HG02759 (cell line): ENCODE results near the gene RTN4.

Source experiments
- ATAC-seq: cut with Tn5 transposase; IDR thresholded peaks from one replicate; pipeline ENCODE4 v1.9.1; 2021; ENCODE audit warnings: mild to moderate bottlenecking, moderate library complexity; ENCODE audit not compliant: unreplicated experiment

RTN4 gene

DNA sequence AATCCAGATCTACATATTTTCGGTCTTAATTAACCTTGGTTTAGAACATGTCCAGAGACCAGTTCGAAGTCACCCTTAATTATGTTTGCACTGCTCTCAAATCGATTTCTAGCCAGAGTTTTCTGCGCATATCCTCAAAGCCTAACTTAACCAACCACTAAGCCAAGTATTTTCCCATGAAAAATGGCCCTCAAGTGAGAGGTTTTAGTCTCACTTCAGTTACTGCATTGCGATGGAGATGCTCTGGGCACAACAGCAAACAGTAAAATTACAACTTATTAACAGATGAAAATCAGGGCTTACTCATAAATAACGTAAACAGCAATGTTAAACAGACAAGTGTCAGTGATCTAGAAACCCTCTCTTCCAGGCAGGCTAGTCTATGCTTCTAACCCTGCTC, 4.5 kb downstream of the RTN4 start:
- ATAC-seq = no peak

DNA sequence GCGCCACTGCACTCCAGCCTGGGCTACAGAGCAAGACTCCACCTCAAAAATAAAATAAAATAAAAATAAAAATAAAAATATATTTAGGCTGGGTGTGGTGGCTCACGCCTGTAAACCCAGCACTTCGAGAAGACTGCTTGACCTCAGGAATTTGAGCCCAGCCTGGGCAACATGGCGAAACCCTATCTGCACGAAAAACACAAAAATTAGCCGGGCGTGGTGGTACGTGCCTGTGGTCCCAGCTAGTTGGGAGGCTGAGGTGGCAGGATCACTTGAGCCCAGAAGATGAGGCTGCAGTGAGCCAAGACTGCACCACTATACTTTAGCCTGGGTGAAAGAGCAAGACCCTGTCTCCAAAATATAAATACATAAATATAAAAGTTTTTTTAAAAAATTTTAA, 6.4 kb downstream of the RTN4 start:
- ATAC-seq = no peak

DNA sequence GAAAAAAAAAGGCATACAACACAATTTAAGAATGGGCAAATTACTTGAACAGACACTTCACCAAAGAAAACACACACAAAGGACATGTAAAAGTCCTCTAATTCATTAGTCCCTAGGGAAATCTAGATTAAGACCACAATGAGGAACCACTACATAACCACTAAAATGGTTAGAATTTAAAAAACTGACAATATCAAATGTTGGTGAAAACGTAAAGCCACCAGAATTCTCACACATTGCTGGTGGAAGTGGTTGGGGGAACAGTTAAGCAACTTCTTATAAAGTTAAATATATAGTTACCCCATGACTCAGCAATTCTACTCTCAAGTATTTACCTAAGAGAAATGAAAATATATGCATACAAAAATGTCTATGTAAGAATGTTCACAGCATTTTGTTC, 11.8 kb downstream of the RTN4 start:
- ATAC-seq = no peak

DNA sequence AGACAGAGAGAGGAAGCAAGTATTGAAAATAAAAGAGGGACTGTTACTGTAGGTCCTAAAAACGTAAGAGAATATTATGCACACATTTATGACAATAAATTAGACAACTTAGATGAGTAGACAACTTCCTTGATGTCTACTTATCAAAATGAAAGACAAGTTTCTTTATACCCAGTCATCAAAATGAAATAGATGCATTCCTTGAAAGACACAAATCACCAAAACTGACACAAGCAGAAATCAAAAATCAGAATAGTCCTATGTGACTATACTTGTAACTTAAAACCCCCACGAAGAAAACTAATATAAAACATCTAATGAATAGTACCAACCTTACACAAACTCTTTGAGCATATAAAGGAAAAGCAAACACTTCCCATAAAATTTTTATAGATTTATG, 14.5 kb downstream of the RTN4 start:
- no peak for ATAC-seq

DNA sequence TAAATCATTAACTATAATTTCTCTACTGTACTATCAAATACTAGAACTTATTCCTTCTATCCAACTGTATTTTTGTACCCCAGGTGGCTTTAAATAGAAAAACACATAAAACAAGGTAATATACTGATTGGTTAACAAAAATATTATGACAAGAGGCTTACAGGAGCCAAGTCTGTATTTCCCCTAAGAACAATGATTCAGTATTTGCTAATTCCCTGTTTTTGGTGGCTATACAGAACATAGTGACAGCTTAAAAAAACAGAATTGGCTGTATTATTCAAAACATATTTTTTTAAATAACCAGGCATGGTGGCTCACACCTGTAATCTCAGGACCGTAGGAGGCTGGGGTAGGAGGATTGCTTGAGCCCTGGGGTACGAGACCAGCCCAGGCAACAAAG, 16.3 kb downstream of the RTN4 start:
- no peak for ATAC-seq

DNA sequence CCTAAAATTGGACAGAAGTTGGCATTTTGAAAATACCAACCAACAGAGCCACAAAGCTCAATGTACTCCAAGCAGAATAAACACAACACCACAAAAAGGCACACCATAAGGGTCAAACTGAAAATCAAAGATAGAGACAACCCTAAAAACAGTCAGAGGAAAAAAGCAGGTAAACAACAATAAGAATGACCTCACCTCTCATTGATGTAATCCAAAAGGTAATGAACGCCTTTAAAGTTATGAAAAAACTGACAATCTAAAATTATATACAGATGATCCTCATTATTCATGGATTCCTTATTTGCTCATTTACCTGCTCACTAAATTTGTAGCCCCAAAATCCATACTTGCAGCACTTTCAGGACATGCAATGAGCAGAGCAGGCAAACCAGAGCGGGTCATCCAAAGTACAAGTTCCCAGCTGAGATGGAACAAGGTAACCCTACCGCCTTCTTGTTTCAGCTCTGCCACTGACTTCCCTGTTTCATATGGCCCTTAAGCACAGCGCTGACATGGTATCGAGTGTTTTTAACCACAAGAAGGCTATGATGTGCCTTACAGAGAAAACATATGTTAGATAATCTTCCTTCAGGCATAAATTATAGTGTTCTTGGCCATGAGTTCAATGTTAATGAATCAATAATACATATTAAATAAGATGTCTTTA, 17.0 kb downstream of the RTN4 start:
- ATAC-seq = peak; percentile 88

DNA sequence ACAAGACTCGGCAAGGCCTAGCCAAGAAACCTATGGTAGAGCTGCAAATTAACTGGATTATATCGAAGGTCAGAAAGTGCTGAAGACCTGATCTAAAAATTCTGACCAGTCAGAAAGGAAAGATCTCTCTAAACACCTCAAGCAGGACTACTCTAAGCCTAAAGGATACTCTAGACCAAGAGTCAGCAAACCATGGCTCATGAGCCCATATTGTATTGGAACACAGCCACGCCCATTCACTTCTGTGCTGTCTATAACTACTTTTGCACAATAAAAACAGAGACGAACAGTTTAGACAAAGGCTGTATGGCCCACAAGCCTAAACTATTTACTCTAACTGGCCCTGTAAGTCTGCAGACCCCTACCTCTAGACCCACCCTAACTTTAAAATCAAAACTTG, 18.7 kb downstream of the RTN4 start:
- ATAC-seq = no peak

DNA sequence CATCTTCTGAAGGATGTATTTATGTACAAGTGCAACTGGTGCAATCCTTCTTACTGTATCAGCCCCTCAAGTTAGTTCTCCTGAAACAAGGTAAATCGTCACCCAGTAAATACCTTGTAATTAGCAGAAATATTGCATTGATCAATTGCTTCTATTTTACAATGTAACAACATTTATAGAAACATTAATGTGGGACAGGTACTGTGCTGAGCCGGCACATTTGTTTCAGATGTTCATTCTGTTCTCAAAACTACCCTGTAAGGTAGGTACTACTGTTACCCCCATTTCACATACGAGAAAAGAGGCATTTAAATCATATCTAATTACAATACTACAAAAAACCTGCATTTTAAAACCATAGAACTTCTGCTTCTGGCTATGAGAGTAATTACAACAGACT, 19.5 kb downstream of the RTN4 start:
- ATAC-seq = no peak

DNA sequence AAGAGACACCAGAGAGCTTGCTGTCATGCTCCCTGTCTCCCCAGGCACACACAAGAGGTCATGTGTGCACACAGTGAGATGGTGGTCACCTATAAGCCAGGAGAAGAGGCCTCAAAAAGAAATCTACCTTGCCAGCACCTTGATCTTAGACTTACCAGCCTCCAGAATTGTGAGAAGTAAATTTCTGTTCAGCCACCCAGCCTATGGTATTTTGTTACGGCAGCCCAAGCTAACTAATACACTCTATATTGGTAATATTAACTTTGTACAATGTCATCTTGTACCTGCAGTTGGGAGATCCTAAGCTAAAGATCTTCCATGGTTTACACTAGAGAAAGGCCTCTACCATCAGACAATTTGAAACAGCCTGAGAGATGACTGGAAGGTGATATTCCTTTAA, 21.2 kb downstream of the RTN4 start:
- no peak for ATAC-seq

DNA sequence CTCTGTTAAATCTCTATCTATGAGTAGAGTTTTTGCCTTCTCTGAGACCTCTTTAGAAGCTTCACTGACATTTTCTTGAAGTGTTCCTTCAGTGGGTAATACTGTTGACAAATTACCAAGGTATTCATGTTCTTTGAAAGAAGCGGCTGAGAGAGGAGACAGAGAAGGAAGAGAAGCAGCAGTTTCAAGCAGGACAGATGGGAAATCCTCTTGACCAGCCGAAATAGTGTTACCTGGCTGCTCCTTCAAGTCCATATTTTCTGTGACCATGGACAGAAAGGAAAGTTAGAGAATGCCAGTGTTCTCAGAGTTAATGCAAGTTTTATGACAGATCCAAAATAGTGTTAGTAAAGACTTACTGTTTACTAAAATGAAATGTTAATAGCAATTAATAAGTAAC, 23.0 kb downstream of the RTN4 start:
- ATAC-seq = no peak

DNA sequence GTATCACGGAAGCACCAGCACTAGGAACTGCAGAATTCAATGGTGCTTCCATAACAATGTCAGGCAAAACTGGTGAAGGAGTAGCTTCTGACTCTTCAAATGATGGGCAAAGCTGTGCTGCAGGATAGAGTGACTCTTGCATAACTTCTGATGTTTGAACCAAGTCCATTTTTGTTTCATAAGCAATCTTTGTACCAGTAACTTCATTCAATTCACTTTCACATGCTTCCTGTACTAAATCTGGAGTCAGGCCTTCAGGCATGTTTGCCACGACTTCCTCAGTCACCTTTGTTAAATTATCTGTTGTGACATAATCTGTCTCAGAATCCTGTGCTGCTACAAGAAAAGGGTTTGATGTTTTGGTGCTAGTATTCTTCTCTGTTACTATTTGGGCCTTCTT, 24.0 kb downstream of the RTN4 start:
- ATAC-seq = no peak

DNA sequence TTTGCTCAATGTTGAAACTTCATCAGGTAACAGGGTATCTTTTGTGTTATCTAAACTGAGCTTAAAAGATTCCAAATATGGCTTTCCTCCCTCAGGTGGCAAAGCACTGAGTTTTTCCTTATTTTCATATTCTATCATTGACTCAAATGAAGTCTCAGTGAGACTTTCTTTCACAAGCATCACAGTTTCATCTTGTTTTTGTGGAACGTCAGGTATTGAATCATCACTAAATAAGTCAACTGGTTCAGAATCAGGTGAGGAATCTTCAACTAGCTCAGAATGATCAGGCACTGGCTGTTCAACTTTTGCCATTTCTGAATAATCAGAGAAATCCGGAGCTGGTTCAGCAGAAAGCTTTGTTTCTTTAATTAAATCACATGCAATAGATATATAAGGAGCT, 24.6 kb downstream of the RTN4 start:
- ATAC-seq = peak; percentile 27

DNA sequence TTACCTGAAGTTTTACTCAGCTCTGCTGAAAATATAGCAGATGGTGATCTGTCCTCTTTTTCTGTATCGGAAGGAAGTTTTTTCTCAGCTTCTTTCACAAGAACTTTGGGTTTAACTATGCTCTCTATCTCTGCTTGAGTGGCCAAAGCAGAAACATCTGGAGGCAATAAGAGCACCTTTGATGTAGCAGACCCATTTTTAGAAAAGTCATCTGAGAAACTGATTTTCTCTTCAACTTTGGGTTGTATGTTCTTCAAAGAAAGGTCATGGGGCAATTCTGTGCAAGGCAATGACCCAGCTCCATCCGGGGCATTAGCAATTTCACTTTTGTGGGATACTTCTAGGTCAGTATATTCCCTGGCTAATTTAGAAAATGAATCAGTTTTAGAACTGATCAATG, 25.2 kb downstream of the RTN4 start:
- ATAC-seq = peak; percentile 68

DNA sequence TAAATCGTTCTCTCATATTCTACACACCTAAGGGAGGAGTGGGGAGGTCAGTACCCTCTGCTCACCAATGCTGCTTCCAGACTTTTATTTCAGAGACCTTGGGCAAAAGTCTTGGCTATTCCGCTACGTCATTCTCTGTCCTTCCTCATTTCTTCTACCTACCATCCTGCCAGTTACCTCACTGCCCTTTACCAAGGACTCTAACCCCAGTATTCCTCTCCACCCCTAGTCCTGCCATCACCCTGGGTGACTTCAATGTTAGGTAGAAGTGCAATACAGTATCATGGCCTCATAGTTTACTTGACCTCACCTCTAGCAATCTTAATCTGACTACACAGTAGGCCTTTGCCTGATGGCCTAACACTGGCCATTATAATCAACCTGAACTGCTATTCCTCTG, 27.8 kb downstream of the RTN4 start:
- no peak for ATAC-seq

DNA sequence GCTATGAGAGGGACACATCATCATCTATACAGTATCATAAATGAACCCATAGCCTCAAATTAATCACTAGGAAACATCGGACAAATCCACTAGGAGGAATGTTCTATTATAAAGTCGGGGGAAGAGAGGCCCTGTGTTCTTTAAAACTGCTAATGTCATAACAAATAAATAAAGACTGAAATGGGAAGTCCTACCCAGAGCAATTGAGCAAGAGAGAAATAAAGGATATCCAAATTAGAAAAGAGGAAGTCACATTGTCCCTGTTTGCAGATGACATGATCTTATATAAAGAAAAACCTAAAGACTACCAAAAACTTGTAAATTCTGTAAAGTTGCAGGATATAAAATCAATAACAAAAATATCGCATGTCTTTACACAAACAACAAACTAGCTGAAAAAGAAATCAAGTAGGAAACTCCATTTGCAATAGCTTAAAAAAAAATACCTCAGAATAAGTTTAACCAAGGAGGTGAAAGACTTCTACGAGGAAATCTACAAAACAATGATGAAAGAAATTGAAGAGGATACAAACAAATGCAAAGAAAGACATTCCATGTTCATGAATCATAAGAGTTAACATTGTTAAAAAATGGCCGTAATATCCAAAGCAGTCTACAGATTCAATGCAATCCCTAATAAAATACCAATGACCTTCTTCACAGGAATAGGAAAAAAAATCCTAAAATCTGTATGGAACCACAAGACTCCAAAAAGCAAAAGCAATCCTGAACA, 30.6 kb downstream of the RTN4 start:
- ATAC-seq = no peak

DNA sequence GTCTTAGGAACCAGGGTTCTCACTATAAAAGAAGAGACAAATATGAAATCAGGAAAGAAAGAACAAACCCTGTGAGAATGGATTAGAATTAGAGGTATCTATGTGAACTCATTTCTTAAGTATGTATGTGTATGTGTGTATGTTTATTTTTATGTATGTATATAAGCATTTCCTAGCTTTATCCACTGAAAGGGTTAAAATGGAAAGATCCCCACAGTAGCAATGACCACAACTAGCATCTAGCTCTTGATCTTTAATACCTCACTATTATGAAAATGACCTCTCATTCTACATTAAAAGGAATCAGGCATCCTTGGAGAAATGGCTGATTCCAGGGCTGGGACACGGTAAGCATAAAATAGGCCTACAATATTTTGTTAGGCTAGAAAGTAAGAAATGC, 31.6 kb downstream of the RTN4 start:
- no peak for ATAC-seq

DNA sequence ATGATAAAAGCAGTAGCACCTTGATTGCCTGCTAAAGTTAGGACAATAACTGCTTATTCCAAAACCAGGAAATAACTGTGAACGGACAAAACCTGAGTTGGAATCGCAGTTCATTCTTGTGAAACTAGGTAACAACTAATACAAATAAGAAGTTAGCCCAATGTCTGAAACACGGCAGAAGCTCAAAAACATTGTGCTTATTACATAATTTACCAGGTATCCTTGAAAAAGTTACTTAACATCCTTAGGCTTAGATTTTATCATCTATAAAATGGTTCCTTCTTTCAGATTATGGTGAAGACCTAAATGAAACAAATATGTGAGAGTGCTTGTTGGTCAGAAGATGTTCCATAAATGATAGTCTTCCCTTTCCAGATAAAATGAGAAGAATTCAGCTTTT, 32.4 kb downstream of the RTN4 start:
- no peak for ATAC-seq

DNA sequence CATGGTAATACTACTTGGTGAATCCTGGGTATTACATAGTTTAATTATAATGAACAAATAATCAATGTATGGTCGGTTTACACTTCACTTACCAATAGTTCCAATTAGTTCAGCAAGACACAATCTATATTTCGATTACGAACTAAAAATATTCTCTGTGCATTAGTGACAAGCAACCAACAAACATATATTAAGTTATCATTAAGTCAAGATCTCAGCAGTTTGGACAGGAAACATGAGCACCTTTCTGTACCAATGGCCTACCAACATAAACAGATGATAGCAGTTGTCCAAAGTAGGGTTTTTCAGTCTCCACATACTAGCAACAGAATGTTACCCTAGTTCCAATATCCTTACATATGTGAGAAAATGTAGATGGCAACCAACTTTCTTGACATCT, 32.8 kb downstream of the RTN4 start:
- ATAC-seq = no peak

DNA sequence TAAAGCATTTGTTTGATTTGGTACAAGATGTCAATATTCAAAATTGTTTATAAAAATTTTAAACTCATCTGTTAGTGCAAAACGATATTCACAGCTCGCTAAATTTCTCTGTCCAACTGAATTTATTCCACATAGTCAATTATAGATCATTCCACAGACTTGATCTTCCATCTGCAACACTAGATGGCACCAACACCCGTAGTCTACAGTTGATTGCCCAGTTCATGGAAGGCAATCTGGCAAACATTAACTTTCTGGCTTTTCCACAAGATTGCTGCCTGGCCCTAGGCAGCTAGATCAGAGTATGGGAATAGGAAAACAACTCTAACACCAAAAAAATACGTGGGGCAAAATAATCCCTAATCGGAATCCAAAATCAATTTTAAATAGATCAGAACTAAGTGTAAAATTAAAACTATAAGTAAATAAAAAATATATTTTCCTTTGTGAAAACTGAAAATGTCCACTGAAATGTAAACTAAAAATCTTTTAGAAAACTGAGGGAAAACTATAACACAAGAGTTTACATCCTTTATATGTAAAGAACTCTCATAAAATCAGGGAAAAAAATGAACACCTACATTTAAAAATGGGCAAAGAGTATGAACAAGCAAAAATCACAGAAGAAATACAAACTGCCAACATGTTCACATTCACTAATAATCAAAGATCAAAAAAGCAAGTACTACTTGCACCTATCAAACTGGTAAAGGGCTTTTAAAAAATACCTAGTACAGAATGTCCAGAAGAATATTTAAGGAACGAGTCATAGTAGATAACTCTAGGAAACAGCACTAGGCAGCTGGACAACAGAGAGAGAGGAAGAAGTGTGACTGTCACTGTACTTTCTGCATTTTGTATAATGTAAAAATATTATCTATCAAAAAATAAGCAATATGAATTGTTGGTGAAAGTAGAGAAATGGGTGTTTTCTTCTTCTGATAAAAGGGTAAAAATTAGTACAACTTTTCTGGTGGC, 35.0 kb downstream of the RTN4 start:
- ATAC-seq = no peak

DNA sequence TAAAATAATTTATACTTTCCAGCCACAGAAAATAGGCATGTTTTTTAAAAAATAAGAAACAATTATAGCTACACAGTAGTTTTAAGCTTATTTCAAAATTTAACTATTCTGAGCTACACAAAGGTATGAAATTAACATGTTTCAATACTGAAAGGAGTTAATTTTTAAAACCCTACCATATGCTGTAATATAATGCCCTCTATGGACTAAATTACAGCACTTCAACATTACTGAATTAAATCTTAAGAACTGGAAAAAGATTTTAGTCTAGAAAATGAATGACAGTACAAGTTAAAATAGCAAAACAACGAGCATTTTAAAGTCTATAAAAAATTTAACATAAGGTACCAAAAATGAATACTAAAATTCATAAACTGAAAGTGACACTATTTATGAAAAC, 36.3 kb downstream of the RTN4 start:
- ATAC-seq = no peak

DNA sequence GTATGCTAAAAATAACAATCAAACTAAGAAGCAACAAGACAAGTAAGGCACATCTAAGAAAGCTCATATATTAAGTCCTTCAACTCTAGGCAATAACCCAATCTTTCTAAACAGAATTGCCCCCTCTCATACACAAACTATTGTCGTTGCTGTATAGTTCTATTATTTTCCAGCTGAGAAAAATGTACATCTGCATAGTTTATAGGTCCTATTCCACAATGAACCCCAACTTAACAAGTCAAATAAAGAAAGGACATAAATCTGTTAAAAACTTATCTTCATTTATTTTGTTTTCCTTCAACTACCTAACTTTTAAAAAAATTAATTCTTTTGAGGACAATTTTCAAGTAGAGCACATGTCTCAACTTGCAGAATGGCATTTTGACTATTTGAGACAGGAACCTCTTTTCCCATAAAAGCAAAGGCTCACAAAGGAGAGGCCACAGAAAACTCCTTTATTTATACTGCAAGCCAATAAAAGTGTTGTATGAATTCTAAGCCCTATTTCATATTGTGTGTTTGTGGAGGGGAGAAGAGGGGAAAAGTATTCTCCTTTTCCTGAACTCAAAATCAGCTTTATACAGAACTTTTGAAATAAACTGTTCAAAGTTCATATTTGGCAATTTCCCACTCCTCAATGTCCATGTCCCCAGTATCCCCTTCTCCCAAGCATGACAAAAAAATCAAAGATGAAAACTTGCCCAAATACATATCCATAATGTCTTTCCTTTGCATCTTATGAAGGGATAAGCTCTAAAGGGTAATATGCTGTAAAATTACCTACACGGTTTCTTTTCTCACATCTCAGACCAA, 37.4 kb downstream of the RTN4 start:
- no peak for ATAC-seq
